Large intestine (tissue), 12 donors: ENCODE data around the gene JMJD7. TPM values are rescaled to one million over a fixed set of nuclear protein-coding genes. Genes with fewer than 3 reads are reported as not detected.

Source experiments
- DNase-seq, 2 donors: peaks; one replicate each; pipeline versions ENCODE4 v3.0.0 to v3.0.0-alpha.2; 2013
- H3K27ac ChIP-seq: one replicate; pipeline ENCODE4 v1.5.1; 2013; ENCODE audit warnings: low read length
- H3K27me3 ChIP-seq: 2 replicates; pipeline ENCODE4 v1.6.1; 2013; ENCODE audit warnings: low read length; ENCODE audit not compliant: control insufficient read depth, insufficient read depth
- H3K36me3 ChIP-seq: 2 replicates; pipeline ENCODE4 v1.6.1; 2013; ENCODE audit warnings: low read length; ENCODE audit not compliant: control insufficient read depth, insufficient read depth
- H3K4me1 ChIP-seq: one replicate; pipeline ENCODE4 v1.6.1; 2013; ENCODE audit warnings: low read length; ENCODE audit not compliant: control insufficient read depth, insufficient read depth
- H3K4me3 ChIP-seq: one replicate; pipeline ENCODE4 v1.5.1; 2013; ENCODE audit warnings: low read length
- H3K9me3 ChIP-seq: one replicate; pipeline ENCODE4 v1.6.1; 2013; ENCODE audit warnings: mild to moderate bottlenecking, low read depth, low read length, moderate library complexity; ENCODE audit not compliant: control insufficient read depth
- WGBS: methylation state at CpG from one replicate; pipeline ENCODE4 v1.1.5; 2013; ENCODE audit warnings: low lambda C conversion rate; ENCODE audit not compliant: insufficient coverage; 5-methylcytosine and 5-hydroxymethylcytosine counted together
- long read RNA-seq, 11 donors: transcript quantifications; one replicate each; lab custom pipeline, GENCODE V29; 2026
- polyA plus RNA-seq: library from polyadenylated mRNA; unstranded; fragments of 120-200 nt; gene quantifications from one replicate; pipeline ENCODE4 v1.2.1, GENCODE V29; 2013

JMJD7 gene
- polyA plus RNA-seq, result 10.2 TPM
- long read RNA-seq, donor 1, result 0 reads
- long read RNA-seq, donor 2, transcript JMJD7-201 (8 exons, 1,416 nt), result major isoform, 6 of 7 reads
- long read RNA-seq, donor 2, partial matches to known transcripts, result 0 of 7 reads
- long read RNA-seq, donor 2, other reads (novel, unspliced or antisense), result 0 of 7 reads
- long read RNA-seq, donor 3, result 0 reads
- long read RNA-seq, donor 4, result 0 reads
- long read RNA-seq, donor 5, result 0 reads
- long read RNA-seq, donor 6, partial matches to known transcripts, result 0 of 2 reads
- long read RNA-seq, donor 6, other reads (novel, unspliced or antisense), result 0 of 2 reads
- long read RNA-seq, donor 7, result 0 reads
- long read RNA-seq, donor 8, partial matches to known transcripts, result 0 of 5 reads
- long read RNA-seq, donor 8, other reads (novel, unspliced or antisense), result 0 of 5 reads
- long read RNA-seq, donor 9, partial matches to known transcripts, result 0 of 4 reads
- long read RNA-seq, donor 9, other reads (novel, unspliced or antisense), result 0 of 4 reads
- long read RNA-seq, donor 10, partial matches to known transcripts, result 0 of 1 reads
- long read RNA-seq, donor 10, other reads (novel, unspliced or antisense), result 0 of 1 reads
- long read RNA-seq, donor 11, result 0 reads

GRCh38 chr15:41827880-41828806 is at the start of gene JMJD7:
Gene JMJD7 (plus strand): TSS chr15:41828092. CDS start chr15:41828125, 33 bp downstream.
- peak within 1 kb of the TSS; percentile 72 for H3K27ac ChIP-seq
- DNase-seq, result peak; percentile 83 to 90
- peaks cover 43% of the 10 kb centered on the region for H3K36me3 ChIP-seq
- H3K4me3 ChIP-seq, result peak within 1 kb of the TSS; percentile 87
- peaks cover 4% of the 10 kb centered on the region for H3K9me3 ChIP-seq
- WGBS, result no CpG with 5 or more reads among the region's 66 CpGs
- H3K27me3 ChIP-seq, result no peaks in the 10 kb centered on the region
- peaks cover 12% of the 10 kb centered on the region for H3K4me1 ChIP-seq

- peaks cover 41% of the 10 kb centered on the region for H3K4me1 ChIP-seq
- H3K27me3 ChIP-seq, result no peaks in the 10 kb centered on the region
- DNase-seq, result no peak
- no peak overlapping the region for H3K27ac ChIP-seq
- H3K36me3 ChIP-seq, result no peaks in the 10 kb centered on the region
- no peaks in the 10 kb centered on the region for H3K9me3 ChIP-seq
- no peak overlapping the region for H3K4me3 ChIP-seq
- 100% methylated on average over 1 of the region's 1 CpG for WGBS
Observed at GRCh38 chr15:41778521-41778920, 49.4 kb upstream of the JMJD7 start.

GRCh38 chr15:41779662-41780157 is 48.2 kb upstream of the JMJD7 start:
- H3K9me3 ChIP-seq, result no peaks in the 10 kb centered on the region
- no peak for DNase-seq
- H3K4me3 ChIP-seq, result no peak overlapping the region
- H3K4me1 ChIP-seq, result peaks cover 44% of the 10 kb centered on the region
- H3K36me3 ChIP-seq, result no peaks in the 10 kb centered on the region
- no CpG with 5 or more reads among the region's 4 CpGs for WGBS
- H3K27me3 ChIP-seq, result no peaks in the 10 kb centered on the region
- peak overlapping the region; percentile 6 for H3K27ac ChIP-seq

- DNase-seq, result no peak
- Histone ChIP-seq H3K4me1 (peaks cover 44% of the 10 kb centered on the region), H3K27me3 (no peaks in the 10 kb centered on the region), H3K4me3 (no peak overlapping the region), H3K27ac (peak overlapping the region; percentile 6), H3K9me3 (no peaks in the 10 kb centered on the region), H3K36me3 (no peaks in the 10 kb centered on the region)
- no CpG with 5 or more reads among the region's 2 CpGs for WGBS
Observed at GRCh38 chr15:41780266-41780665, 47.6 kb upstream of the JMJD7 start.

- H3K27ac ChIP-seq, result peak overlapping the region; percentile 6
Observed at GRCh38 chr15:41780727-41781126, 47.2 kb upstream of the JMJD7 start.

GRCh38 chr15:41782371-41783282 is 45.3 kb upstream of the JMJD7 start:
- no CpG with 5 or more reads among the region's 5 CpGs for WGBS
- peak overlapping the region; percentile 88 for H3K27ac ChIP-seq
- no peaks in the 10 kb centered on the region for H3K36me3 ChIP-seq
- H3K4me1 ChIP-seq, result peaks cover 37% of the 10 kb centered on the region
- peak in 1 of 2 donors; percentile 72 for DNase-seq
- no peak overlapping the region for H3K4me3 ChIP-seq
- H3K27me3 ChIP-seq, result no peaks in the 10 kb centered on the region
- H3K9me3 ChIP-seq, result no peaks in the 10 kb centered on the region

More at GRCh38 chr15:41780727-41781126, 47.2 kb upstream of the JMJD7 start:
- H3K36me3 ChIP-seq, result no peaks in the 10 kb centered on the region
- H3K9me3 ChIP-seq, result no peaks in the 10 kb centered on the region
- WGBS, result 60% methylated on average over 1 of the region's 1 CpG
- H3K4me3 ChIP-seq, result no peak overlapping the region
- peaks cover 39% of the 10 kb centered on the region for H3K4me1 ChIP-seq
- no peaks in the 10 kb centered on the region for H3K27me3 ChIP-seq
- DNase-seq, result no peak

GRCh38 chr15:41783296-41783695 is 44.6 kb upstream of the JMJD7 start:
- Histone ChIP-seq H3K27ac (peak overlapping the region; percentile 88), H3K9me3 (no peaks in the 10 kb centered on the region), H3K27me3 (no peaks in the 10 kb centered on the region), H3K4me3 (no peak overlapping the region), H3K36me3 (no peaks in the 10 kb centered on the region), H3K4me1 (peaks cover 43% of the 10 kb centered on the region)
- WGBS, result no CpG with 5 or more reads among the region's 1 CpG
- peak; percentile 75 to 85 for DNase-seq

GRCh38 chr15:41788262-41788661 is 39.6 kb upstream of the JMJD7 start:
- Histone ChIP-seq H3K9me3 (no peaks in the 10 kb centered on the region), H3K27ac (peak overlapping the region; percentile 91), H3K27me3 (no peaks in the 10 kb centered on the region), H3K4me3 (no peak overlapping the region), H3K4me1 (peaks cover 58% of the 10 kb centered on the region), H3K36me3 (peaks cover 3% of the 10 kb centered on the region)
- no peak for DNase-seq
- no CpG with 5 or more reads among the region's 3 CpGs for WGBS

- WGBS, result no CpG with 5 or more reads among the region's 4 CpGs
- Histone ChIP-seq H3K27me3 (no peaks in the 10 kb centered on the region), H3K4me1 (peaks cover 49% of the 10 kb centered on the region), H3K9me3 (no peaks in the 10 kb centered on the region), H3K27ac (peak overlapping the region; percentile 91), H3K36me3 (peaks cover 3% of the 10 kb centered on the region), H3K4me3 (no peak overlapping the region)
- peak; percentile 87 to 95 for DNase-seq
Observed at GRCh38 chr15:41789236-41789635, 38.7 kb upstream of the JMJD7 start.
